ENCODE measurements around the gene ZNF438.
"Not testable (repeated sequence)": the region's sequence is repeated elsewhere in the genome, so short reads cannot be mapped to it uniquely, and the experiment has no call there.

Gene ZNF438

DNA sequence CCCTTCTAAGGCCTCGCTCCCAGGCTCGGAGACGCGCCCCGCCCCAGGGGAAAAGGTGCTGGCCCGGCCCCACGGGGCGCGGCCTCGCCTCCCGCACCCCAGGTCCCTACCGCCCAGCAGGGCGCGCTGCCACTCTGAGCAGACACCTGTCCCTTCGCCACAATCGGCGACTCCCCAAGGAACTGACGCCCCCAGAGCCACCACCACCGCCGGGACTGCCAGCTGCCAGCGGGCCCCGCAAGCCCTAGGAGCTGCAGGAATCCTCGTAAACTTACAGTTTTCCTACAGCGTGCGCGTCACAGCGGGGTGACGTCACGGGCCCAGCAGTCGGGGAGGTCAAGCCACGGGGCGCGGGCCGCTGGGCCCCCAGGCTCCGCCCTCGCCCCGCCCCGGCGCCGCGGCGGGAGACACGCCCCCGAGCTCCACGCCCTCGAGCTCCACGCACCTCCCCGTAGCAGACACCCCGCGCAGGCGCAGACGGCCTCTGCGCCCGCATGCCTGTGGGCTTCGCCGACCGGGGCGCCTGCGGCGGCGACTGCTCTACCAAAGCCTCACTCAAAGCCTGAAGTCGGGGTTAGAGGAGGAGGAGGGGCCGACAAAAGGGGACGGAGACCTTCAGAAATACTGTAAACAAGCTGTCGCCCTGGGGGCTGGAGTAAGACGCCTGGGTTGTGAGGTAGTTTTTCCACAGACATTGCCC is at the start of gene ZNF438:
Gene ZNF438 (minus strand): TSS at position 308 of the 700 bp plus-strand sequence. CDS start 154,831 bp downstream, outside the sequence.
- DNase-seq: peak; percentile 73

DNA sequence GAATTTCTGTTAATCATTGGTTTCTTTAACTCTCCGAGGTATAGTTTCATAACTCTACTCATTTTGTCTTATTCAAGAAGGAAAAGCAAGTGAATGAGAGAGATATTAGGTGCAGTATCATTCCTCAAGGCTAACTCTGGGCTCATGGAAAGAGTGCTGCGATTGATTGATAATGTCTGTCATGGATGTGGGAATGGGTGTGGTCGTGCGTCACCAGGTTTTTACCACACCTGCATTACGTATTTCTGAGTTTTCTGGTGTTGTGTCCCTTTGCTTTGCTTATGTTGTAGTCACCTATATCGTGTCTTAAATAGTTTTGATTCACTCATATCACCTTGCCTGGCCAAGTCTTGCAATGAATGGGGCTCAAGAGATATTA is 44.9 kb upstream of the ZNF438 start:
- no peak for DNase-seq

DNA sequence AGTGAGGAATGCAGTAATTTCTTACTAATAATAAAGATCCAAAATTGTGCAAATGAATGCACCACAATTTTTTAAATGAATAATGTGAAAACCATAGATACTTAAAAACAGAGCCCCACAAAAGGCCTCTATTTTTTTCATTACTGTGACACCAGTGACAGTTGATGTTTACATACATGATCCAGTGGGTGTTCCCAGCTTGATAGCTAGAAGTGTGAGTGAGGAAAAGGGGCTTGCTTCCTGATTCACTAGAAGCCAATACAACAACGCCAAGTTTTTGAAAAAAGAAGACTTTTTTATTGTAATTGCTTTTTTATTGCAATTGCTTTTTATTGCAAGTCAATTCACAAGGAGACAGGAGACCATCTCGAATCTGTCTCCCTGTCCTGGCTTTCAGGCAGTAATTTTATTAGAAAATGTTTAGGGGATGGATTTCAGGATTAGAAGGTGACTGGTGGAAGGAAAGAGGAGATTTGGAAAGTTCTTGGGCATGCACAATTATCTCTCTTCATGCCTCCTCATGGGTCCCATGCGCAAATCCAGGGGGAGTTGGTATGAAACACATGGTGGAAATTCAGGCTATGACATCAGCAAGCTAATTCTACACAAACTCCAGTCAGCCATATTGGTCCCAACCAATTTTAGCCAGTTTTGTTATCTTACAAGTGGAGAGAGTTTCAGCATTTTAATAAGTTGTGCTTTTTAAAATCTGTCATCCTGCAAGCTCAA is 44.4 kb upstream of the ZNF438 start:
- DNase-seq: no peak

- no peak for DNase-seq
Observed at GRCh38 chr10:31075434-31075833, 43.8 kb upstream of the ZNF438 start.

GRCh38 chr10:31074722-31075086 is 43.0 kb upstream of the ZNF438 start:
- no peak for DNase-seq

DNA sequence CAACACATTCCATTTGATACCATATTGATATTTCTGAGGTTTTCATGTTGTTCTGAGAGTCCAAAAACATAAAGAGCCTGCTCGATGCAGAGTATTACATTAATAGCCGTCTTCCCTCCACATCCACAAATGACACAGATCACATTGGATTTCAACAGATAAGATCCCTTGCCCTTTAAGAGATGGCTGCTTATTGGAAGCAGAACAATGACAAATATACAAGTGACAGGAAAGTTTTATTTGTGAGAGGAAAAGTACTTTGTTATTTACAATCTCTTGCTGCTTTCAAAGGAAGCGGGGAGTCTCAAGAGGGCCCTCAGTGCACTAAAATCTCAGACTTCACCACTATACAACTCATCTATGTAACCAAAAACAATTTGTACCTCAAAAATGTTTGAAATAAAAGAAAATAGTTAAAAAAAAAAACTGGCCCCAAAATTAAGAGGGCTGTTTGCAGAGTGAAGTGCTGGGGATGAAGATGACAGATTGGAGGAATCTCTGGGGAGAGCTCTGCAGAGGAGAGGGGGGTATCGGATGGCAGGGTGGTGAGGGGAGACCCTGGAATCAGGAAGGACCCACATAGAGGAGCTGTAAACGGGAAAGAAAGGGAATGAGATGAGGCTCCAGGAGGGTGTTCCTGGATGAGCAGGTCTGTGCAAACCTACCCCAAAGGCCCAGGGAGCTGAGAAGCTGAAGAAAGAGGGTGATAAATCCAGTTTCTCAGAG is 42.5 kb upstream of the ZNF438 start:
- no peak for DNase-seq

DNA sequence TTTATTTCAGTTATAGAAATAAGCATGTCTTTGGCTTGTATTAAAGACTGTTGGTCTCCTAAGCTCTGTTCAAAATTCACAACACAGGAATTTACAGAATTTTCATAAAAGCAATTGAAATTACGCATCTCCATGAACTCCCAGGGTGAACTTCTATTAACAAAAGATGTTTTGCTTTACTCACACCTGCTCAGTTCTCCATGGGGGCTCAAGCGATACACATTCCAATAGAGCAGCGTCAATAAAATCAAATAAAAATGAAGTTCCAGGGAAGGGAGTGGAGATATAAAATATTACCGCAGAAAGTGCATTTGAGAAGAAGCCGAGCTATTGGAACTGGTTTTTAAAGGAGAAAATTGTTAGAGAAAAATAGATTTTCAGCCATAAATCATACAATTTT is 41.5 kb upstream of the ZNF438 start:
- DNase-seq: no peak

DNA sequence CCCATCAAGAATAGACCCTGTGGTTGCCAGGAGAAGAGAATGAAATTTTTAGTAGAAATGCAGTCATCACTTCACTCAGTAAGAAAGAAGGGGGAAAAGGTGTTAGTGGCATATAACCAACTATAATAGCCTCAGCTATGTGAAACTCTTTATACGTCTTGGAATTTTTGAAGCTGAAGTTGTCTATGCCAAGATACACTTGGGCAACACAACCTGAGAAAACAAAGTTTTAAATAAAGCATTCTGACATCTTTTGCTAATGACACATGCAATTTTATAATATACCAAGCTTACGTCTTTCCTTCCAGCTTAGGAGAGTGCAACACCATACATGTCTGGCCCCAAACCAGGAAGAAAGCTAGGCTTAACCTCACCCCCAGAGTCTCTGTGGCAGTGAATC is 40.8 kb upstream of the ZNF438 start:
- DNase-seq: no peak

GRCh38 chr10:31071232-31072005 is 39.8 kb upstream of the ZNF438 start:
- DNase-seq: no peak

GRCh38 chr10:31070691-31071090 is 39.0 kb upstream of the ZNF438 start:
- no peak for DNase-seq

GRCh38 chr10:31070025-31070424 is 38.4 kb upstream of the ZNF438 start:
- DNase-seq: no peak

DNA sequence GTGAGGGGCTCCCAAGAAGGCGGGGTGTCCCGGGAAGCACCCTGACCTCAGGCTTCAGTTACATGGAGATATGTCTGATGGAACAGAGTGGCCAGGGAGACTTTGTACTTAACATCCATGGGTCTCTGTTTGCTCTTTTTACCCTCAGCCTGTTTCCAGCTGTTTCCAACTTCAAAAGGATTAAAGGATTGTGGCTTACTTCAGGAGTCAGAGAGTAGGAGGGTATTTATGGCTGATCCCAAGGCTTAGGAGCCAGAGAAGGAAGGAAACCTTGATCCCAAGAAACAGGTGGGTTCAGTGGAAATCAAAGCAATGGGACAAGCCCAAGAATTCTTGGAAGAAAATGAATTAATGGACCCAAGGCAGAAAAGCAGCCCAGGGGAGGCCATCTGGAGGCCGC is 37.7 kb upstream of the ZNF438 start:
- no peak for DNase-seq

- no peak for DNase-seq
Observed at GRCh38 chr10:31064348-31064747, 32.7 kb upstream of the ZNF438 start.

- no peak for DNase-seq
Observed at GRCh38 chr10:31063841-31064240, 32.2 kb upstream of the ZNF438 start.

- no peak for DNase-seq
Observed at GRCh38 chr10:31062856-31063255, 31.2 kb upstream of the ZNF438 start.

GRCh38 chr10:31061941-31062340 is 30.3 kb upstream of the ZNF438 start:
- no peak for DNase-seq

GRCh38 chr10:31058795-31059703 is 27.4 kb upstream of the ZNF438 start:
- DNase-seq: no peak

DNA sequence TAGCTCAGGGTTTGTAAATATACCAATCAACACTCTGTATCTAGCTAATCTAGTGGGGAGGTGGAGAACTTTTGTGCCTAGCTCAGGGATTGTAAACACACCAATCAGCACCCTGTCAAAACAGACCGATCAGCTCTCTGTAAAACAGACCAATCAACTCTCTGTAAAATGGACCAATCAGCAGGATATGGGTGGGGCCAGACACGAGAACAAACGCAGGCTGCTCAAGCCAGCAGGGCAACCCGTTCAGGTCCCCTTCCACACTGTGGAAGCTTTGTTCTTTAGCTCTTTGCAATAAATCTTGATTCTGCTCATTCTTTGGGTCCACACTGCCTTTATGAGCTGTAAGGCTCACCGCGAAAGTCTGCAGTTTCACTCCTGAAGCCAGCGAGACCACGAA is 25.0 kb upstream of the ZNF438 start:
- not testable (repeated sequence) for DNase-seq

DNA sequence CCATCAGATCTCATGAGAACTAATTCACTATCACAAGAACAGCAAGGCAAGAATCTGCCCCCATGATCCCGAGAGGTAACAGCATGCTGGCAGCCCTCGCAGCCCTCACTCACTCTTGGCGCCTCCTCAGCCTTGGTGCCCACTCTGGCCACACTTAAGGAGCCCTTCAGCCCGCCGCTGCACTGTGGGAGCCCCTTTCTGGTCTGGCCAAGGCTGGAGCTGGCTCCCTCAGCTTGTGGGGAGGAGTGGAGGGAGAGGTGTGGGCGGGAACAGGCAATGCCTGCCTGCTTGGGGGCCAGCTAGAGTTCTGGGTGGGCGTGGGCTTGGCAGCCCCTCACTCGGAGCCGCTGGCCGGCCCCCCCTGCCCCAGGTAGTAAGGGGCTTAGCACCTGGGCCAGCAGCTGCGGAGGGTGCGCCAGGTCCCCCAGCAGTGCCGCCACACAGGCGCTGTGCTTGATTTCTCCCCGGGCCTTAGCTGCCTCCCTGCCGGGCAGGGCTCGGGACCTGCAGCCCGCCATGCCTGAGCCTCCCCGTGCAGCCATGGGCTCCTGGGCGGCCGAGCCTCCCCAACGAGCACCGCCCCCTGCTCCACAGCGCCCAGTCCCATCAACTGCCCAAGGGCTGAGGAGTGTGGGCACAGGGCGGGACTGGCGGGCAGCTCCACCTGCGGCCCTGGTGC is 24.0 kb upstream of the ZNF438 start:
- DNase-seq: no peak

- DNase-seq: no peak
Observed at GRCh38 chr10:31051703-31052102, 20.0 kb upstream of the ZNF438 start.

DNA sequence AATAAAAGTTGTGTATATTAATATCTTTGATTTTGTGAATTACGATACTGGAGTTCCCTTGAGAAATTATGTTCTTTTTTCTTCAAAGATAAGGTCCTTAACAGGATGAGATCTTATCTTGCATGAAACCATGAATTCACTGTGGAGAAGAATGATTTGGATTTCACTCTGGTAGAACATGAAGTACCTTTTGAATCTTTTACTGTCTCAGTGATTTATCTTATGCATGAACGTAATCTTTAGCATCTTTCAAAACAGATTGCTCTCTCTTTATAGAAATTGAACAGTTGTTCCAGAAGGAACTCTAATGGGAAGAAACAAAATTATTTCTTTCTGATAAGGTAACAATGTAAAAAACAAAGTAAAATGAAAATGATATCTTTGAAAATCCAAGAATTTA is 11.0 kb upstream of the ZNF438 start:
- no peak for DNase-seq

GRCh38 chr10:31041011-31041410 is 9.3 kb upstream of the ZNF438 start:
- no peak for DNase-seq
